Activated CD8-positive, alpha-beta memory T cell treated with anti-CD3 and anti-CD28 coated beads for 48 hours (primary cell): Measurements from ENCODE around the gene ADM5.

Experiments used
- DNase-seq, 3 experiments: peaks; one replicate each; pipeline ENCODE4 v3.0.0-alpha.2; 2020; ENCODE audit warnings: low read depth in 2 of 3, low spot score in 2 of 3

The ADM5 gene

DNA sequence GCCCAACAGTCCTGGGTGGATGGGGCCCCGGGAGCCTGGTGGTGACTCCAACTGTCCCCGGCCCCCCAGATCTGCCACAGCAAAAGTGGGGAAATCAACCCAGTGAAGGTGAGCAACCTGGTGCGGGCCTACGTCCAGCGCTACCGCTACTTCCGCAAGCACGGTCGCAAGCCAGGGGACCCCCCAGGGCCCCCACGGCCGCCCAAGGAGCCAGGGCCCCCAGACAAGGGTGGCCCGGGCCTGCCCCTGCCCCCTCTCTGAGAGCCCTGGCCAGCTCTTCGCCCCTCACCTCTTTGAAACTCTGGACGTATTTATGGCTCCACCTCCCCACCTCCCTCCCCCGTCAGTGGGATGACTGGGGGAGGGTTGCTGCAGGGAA, 31.3 kb upstream of the ADM5 start:
- DNase-seq: no peak

DNA sequence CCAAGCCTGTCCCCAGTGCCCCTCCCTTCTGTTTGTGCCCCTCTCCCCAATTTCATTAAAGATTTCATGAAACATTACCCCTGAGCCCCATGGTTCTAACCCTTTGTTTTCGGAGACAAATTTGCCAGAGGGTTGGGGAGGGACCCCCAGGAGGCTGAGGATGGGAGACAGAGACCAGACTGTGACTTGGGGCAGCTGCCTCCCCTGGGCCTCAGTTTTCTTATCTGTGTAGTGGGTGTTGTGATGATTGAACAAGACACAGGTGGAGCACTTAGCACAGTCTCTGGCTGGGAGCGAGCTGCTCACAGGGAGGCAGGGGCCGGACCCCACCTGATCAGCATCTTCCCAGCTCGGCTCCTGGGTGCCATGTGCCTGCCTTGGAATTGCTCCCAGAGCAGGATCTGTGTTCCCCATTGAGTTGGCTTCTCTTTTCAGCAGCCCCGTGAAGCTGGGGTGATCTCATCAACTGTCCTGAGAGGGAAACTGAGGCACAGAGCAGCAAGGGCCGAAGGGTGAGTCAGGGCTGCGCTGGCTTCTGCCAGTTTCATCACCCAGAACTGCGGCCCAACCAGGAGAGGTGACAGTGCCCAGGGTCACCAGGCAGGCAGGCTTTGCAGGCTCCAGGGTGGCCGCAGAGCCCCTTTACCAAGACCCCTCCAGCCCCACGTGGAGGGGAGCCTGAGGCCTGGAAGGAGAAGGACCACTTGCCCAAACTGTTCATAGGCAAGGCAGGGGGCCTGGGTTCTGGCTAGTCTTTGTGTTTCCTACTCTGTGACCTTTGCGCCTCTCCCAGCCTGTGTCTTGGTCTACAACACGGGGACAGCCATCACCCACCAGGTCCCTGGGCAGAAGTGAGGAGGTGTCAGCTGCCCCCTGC, 30.6 kb upstream of the ADM5 start:
- no peak for DNase-seq

DNA sequence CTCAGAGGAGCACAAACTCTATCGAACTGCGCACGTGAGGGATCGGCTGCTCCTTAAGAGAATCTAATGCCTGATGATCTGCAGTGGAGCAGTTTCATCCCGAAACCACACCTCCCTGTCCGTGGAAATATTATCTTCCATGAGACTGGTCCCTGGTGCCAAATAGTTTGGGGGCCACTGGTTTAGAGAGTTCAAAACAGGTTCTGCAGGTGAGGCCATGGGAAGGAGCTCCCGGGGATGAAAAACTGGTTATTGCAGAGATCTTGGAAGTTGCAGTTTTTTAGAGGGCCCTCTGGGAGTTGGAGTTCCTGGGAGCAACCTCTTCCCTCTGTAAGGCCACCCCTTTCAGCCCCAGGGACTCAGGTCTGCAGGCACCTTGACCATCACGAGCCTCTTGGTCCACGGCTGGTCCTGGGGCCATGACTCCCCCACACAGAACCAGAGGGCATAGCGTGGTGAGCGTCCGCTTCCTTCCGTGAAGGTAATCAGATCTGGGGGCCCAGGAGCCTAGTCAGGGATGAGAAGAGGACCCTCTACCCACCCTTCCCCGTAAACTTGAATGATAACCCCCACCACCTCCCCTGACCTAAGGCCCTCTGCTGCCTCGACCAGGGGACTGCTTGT, 28.9 kb upstream of the ADM5 start:
- no peak for DNase-seq

DNA sequence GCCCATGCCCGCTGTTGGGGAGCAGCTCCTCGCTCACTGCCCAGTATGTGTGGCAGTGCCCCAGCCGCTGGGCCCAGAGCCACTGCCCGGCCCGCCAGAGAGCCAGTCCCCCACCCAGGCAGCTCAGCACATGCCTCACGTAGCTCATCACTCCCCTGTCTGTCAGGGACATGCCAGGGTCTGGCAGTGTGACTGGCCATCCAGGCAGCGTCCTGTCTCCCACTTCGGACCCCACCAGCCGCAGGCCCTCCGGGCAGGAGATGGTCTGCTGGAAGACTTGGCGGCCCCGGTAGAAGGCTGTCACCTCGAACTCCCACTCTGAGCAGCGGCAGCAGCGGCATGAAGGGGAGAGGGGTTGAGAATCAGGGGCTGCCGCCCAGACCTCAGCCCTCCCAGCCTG, 27.4 kb upstream of the ADM5 start:
- DNase-seq: no peak

DNA sequence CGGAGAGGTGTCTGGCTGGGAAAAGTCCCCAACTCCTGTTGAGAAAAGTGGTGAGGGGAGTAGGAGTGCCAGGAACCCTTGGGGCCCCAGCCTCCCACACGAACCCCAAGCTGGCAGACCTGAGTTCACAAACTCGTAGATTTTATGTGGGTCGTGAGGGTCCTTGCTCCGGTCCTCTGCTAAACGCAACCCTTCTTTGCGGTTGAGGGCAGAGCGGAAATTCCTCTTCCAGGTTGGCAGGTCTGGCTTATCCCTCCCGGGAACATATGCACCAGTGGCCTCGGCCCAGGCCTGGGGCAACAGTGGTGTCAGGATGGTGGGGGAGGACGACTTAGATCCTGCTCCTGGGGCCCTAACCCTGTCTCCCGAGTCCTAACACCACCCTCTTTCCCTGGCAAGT, 26.2 kb upstream of the ADM5 start:
- DNase-seq: no peak

DNA sequence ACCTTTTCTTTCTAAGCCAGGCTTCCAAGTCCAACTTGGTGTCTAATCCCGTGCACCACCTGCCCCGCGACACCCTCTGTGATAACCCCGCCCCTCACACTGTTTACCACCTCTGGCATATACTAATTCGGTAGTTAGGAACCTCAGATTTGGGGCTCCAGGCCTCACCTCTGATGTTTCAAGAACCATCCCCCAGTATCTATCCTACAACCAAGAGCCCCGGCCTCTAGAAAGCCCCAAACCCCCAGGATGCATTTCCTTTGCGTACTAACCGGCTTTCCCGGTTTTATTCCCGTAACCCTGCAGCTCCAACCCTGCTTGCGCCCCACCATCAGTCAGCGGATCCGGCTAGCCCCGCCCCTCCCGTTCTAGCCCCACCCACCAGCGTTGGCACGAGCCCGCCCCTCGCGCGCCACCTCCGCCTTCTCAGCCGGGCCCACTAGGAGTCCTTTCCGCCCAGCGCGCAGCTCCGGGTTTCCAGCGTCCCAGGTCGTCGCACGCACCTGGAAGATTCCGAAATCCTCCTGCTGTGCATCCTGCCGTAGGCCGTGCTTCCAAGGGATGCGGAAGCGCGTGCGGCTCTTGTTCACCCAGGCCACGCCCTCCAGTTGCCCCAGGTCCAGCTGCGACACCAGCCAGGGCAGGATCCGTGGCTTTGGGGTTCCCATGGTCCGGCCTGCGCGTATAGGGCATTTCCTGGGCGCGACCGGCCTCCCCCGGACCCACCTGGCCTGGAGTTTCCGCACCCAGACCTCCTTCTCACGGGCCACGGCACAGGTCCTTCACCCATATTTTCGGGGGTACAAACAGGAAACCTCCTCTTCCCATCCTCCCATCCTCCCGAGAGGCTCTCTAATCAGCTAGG, 25.0 kb upstream of the ADM5 start:
- peak; percentile 77 to 97 (median 92) for DNase-seq

DNA sequence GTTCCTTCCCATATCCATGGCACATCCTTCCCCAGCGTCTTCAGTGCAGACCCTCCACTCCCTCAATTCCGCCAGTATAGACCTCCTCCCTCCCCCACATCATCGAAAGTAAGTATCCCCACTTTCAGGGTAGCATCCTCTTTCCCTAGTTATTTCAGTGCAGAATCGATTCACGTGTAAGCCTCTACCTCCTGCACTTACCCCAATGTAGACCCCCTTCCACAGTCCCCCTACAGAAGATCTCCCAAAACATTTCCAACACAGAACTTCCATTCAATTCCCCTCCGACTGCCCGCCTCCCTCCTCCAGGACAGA, 24.4 kb upstream of the ADM5 start:
- no peak for DNase-seq

DNA sequence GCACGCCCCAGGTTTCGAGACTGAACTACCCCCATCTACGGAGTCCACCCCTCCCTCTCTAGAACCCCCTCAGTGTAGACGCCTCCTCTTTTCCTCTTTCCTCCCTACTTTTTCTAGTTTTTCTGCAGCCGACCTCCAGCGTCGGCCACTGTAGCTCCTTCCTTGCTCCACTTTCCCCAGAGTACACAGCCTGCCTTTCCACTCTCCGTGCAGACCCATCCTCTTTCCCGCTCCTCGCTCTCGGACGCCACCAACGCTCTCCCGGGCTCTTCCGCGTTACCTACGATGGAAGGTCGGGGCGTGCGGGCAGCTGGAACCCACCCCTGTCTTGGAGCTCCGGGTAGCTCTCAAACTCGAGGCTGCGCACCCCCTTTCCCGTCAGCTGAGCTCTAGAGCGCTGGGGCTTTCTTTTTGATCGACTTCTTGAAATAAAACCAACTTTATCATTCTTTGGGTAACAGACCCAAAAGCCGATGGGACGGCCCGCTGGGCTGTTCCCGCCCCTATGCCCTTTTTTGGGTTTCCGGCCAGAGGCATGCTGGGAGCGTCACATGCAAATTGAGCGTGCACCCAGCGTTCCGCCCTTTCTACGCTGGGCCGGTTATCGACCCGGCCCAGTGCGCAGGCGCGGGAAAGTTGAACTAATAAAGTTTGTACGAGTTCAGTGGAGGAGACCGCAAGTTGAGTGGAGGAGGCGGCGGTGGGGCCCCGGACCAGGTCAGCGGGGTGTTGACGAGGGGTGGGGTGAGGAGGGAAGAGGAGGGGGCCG, 23.9 kb upstream of the ADM5 start, which contains the start of the genes BCL2L12 and IRF3:
TSS of gene BCL2L12 (plus strand) at position 583 of the 769 bp plus-strand sequence. CDS start 760 bp downstream, outside the sequence.
TSS of gene IRF3 (minus strand) at position 507 of the 769 bp plus-strand sequence. CDS start 1,019 bp downstream, outside the sequence.
- DNase-seq: peak; percentile 96 to 98 (median 98)

DNA sequence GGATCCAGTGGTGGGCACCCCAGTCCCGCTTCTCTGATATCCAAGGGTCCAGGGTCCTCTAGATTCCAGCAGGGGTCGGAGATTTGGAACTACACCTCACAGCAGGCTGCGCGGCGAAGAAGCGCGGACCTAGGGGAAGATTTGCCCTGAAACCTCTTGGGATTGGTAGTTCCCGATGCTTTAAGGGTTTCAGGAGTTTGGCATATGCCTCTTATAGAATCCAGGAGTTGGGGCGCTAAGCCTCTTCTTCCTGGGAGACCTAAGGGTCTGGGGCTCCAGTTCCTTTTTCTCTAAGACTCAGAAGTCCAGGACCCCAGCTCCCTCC, 23.3 kb upstream of the ADM5 start:
- no peak for DNase-seq

DNA sequence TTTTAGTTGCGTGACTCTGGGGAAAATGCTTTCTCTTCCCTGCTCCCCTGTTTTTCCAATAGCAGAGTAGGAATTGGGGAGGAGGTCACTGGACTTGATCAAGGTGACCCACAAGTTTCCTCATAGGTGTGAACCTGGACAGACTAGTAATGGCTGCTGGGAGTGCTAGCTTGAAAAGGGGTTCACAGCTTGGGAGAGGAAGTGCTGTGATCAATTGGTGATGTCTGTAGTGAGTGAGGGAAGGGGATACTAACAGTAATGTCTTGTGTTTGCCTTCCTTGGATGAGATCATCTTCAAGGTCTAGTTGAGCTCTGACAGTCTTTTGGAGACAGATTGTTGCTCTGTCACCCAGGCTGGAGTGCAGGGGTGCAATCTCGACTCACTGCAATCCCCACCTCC, 21.9 kb upstream of the ADM5 start:
- DNase-seq: no peak

DNA sequence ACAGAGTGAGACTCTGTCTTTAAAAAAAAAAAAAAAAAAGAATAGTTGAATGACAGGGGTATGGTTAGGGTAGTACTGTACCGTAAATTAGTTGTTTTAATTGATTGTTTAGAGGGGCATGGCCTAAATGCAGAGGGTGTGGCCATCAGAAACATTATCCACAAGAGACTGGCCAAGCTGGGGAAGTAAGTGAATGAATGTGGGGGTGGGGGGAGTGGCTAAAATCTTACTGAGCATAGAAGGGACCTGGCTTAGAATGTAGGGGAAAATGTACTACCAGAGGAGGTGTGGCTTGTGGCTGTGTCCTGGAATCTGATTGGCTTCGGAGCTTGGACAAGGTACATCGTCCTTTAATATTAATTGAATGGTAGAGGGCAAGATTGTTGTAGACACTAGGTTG, 19.9 kb upstream of the ADM5 start:
- DNase-seq: no peak

DNA sequence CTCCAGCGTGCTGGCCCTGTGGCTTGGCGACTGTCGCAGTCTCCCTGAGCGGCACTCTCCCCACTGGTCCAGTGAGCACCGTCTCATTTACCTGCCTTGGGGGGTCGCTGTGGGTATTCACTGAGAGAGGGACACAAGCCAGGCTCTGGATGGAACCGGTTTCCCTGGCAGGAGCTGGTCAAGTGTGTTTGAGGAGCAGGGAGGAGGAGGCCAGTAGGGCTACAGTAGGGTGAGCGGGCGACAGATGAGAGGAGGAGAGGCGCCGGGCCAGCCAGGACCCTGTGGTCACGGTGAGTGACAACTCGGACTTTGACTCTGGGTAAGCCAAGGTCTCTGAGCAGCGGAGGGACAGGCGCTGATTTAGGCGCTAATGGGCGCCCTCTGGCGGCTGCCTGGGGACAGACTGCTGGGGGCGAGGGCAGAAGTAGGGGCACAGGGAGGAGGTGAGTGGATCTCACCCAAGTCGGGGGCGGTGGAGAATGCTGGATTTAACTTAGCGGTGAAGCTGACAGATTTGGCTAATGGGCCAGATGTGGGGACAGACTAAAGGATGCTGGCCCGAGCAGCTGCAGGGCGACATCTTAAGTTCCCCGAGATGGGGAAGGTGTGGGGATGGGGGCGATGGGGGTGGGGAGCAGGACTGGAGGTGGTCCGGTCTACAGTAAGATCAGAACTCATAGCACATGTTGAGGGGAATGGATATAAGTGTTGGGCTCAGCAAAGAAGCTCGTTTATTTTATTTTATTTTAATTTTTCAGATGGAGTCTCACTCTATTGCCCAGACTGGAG, 17.1 kb upstream of the ADM5 start:
- peak in 2 of 3 experiments; percentile 63 to 70 for DNase-seq

DNA sequence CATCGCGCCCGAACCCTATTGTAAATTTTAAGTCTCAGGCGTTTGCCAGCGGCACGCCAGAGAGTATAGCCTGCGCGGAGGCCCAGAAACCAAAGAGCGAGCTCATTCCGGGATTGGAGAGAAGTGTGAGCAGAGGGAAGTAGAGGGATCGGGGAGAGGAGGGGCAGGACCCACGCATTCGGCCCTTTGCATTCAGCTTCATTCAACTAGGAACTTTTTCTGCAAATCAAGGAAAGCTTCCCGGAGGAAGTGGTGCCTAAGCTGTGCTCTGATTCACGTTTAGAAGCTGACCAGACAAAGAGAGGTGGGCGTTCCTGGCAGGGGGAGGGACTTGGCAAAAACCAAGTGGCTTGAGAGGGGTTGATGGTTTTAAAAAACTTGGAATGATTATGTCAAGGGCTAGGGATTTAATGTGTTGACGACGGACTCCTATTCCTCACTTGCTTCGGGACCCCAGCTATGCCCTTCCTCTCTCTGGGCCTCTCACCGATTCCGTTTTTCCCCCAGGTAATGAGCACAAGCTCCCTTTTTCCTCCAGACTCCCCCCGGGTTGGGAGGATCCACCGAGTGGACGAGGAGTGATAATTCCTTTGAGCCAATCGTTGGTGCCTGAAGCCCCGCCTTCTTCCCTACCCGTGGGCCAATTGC, 13.1 kb upstream of the ADM5 start:
- no peak for DNase-seq

DNA sequence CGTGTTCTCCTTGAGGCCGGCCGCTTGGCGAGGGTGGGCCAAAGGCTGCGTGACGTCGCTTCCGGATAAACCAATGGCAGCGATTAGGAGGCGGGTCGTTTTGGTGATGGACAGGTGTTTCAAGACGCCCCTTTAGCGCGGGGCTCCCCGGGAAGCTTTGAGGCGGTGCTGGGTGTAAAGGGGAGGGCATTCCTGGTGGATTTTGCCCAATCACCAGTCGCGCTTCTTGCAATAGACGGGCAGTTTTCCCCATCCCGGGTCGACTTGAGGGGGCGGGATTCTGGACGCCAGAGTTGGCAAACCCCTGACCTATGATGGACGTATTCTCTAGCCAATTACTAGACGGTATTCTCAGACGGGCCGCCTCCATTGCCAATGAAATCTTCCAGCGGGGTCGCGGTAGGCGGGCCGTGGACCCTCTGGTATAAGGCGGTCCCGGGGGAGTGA, 12.6 kb upstream of the ADM5 start:
- DNase-seq: peak; percentile 92 to 98 (median 95)

DNA sequence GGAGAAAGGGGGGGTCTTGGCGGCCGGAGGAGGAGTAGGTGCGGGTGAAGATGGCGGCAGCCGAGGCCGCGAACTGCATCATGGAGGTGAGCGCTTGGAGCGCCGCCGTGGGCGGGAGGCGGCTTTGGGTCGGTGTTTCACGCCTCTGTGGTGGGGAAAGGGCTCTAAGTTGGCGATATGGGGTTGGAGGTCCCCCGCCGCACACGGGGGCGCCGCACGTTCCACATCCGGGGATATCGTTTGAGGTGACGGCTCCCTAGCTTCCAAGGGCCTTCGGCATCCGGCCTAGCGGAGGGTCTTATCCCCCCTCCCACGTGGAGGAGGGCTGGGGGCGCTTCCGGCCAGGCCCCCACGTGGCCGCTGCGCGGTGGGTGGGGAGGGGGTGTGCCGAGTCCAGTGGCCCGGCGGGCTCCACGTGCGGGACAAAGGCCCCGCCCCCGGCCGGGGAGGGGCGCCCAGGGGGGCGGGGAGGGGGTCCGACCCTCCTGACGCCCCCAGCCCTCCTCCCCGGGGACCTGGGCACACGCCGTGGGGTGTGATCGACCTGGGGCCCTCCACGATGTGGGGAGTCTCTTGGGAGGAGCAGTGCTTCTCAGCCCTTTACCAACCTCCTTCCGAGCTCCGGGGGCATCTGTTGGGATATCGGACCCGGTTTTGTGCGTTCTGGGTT, 12.0 kb upstream of the ADM5 start, which contains the start of gene PRMT1:
TSS of gene PRMT1 (plus strand) at position 41 of the 670 bp plus-strand sequence. CDS start at position 51, 10 bp downstream.
- no peak for DNase-seq

DNA sequence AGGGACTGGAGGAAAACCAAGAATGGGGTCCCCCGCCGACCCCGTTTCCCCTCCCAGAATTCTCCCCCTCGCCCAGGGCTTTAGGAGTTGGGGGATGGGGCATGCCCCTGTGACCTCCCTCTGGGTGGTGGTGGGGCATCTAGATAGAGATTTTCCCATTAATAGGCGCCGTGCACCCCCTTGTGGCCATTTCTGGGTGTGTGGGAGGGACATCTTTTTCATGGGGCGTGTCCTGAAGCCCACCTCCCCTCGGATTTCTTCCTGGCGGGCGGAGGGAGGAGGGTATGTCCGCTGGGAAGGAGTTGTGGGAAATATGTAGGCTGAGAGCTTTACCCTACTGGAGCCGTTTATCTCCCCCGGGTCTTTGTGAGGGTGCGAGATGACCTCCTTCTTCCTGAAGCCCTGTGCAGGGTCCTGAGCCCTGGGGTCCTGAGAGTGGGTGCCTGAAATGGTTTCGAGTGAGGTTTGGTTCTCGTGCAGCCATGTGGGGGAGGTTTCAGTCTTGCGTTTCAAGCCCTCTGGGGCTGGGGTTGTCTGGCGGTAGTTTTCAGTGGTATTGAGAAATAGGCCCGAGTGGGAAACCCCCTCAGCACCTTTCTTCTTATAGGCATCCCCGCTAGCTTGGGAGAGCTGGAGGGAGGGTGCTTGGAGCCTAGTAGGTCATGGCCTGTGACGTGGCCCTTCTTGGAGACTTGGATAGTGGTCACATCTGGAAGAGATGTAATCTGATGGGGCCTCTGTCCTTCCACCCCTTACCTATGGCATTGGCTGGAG, 11.3 kb upstream of the ADM5 start:
- DNase-seq: peak; percentile 59 to 80 (median 71)

DNA sequence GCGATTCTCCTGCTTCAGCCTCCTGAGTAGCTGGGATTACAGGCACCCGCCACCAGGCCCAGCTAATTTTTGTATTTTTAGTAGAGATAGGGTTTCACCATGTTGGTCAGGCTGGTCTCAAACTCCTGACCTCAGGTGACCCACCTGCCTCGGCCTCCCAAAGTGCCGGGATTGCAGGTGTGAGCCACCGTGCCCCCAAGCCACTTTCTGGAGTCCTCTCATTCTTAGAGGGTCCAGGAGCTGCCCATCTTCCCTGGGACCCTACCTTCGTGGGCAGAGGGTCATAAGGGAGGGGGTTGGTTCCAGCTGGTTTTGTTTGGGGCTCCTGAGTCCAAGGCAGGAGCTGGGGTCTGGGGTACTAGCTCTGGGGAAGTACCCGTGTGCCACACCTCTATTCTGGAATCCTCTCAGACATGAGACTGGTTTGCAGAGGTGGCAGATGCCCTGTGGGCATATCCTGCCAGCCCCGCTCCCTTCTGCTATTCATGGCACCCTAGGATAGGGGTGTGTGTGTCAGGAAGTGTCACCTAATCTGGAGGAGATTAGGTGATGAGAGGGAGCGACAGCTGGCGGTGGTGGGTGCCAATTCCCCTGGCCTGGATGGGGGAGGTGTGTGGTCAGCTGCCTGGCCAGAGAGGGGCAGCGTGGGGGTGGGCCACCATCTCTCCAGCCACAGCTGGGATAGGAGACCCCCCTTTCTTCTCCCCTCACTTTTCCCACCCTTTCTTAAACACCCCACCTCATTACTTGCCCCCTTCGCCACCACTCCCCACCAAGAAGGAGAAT, 10.2 kb upstream of the ADM5 start:
- DNase-seq: no peak
